Endothelial cell of umbilical vein (primary cell): Measurements from ENCODE around the gene PGA5. TPM values are rescaled to one million over a fixed set of nuclear protein-coding genes. Genes with fewer than 3 reads are reported as not detected.
"Not testable (repeated sequence)": the region's sequence is repeated elsewhere in the genome, so short reads cannot be mapped to it uniquely, and the experiment has no call there.

Experiments used
- BruUV-seq: library from RNA; stranded (reverse); fragments of 400-500 nt; replicated peaks from 2 replicates; lab custom pipeline; 2021; lab: Mats Ljungman, UMichigan
- CTCF ChIA-PET: fragments of 300-600, 350-600 bp; sonication (Branson Sonifier 250); formaldehyde crosslinking; loops from one replicate; lab custom pipeline; 2021; ENCODE audit warnings: antibody characterized with exemption, inconsistent platforms; lab: Charles Lee
- POLR2A ChIA-PET: fragments of 300-600, 350-600 bp; sonication (Branson Sonifier 250); formaldehyde crosslinking; loops from one replicate; lab custom pipeline; 2021; ENCODE audit warnings: antibody characterized with exemption, inconsistent platforms; lab: Charles Lee
- DNase-seq: peaks from one replicate; pipeline ENCODE4 v3.0.0-alpha.2; 2011; ENCODE audit warnings: low read depth, low spot score
- FAIRE-seq: peaks from 2 replicates; lab custom pipeline; 2011; peaks lifted over from hg19 to GRCh38; lab: Jason Lieb, UNC
- H2AFZ ChIP-seq: 2 replicates; pipeline ENCODE4 v1.6.0; 2012; ENCODE audit warnings: low read depth, low read length, control low read depth, inconsistent platforms
- H3K27ac ChIP-seq: 2 replicates; pipeline ENCODE4 v1.5.1; 2011; ENCODE audit warnings: low read depth, mild to moderate bottlenecking, control low read depth, low read length, moderate library complexity; ENCODE audit not compliant: insufficient read depth
- H3K27me3 ChIP-seq, 2 experiments: 2 replicates each; pipeline versions ENCODE4 v1.6.0 to v1.6.1; 2011; ENCODE audit warnings: low read length in 2 of 2, mixed read lengths in 1 of 2; ENCODE audit not compliant: control insufficient read depth in 2 of 2, insufficient read depth in 2 of 2
- H3K36me3 ChIP-seq, 2 experiments: 2 replicates in 1 of 2; 3 replicates in 1 of 2; pipeline ENCODE4 v1.5.1; 2011; ENCODE audit warnings: low read length in 2 of 2, mild to moderate bottlenecking in 1 of 2, moderate library complexity in 1 of 2; ENCODE audit not compliant: control insufficient read depth in 2 of 2, insufficient read depth in 2 of 2; ENCODE audit errors: extremely low read depth in 1 of 2
- H3K4me1 ChIP-seq: 3 replicates; pipeline ENCODE4 v1.5.1; 2011; ENCODE audit warnings: mild to moderate bottlenecking, low read length; ENCODE audit not compliant: control insufficient read depth, insufficient read depth; ENCODE audit errors: extremely low read depth
- H3K4me2 ChIP-seq: 2 replicates; pipeline ENCODE4 v1.6.1; 2011; ENCODE audit warnings: low read length, control low read depth, mixed read lengths; ENCODE audit not compliant: insufficient read depth
- H3K4me3 ChIP-seq, 3 experiments: fragments of 200-600 bp in 1 of 3; sonication (generic), shearing (Covaris generic) in 1 of 3; replicated peaks in 1 of 3; 2 replicates each; pipeline ENCODE4 v1.5.1; 2011 to 2016; ENCODE audit warnings: control low read depth in 3 of 3, low read length in 3 of 3, mild to moderate bottlenecking in 2 of 3, inconsistent platforms in 1 of 3, low read depth in 1 of 3, moderate library complexity in 1 of 3; ENCODE audit not compliant: insufficient read depth in 1 of 3
- H3K79me2 ChIP-seq: 2 replicates; pipeline ENCODE4 v1.6.0; 2012; ENCODE audit warnings: low read length, inconsistent platforms; ENCODE audit not compliant: control insufficient read depth, insufficient read depth
- H3K9ac ChIP-seq: replicated peaks from 2 replicates; pipeline ENCODE3; 2011; ENCODE audit warnings: low read length, control low read depth; ENCODE audit not compliant: insufficient read depth; ENCODE audit errors: extremely low read depth
- H3K9me1 ChIP-seq: replicated peaks from 3 replicates; pipeline ENCODE4 v1.6.0; 2011; ENCODE audit warnings: mild to moderate bottlenecking, low read length; ENCODE audit not compliant: control insufficient read depth, insufficient read depth; ENCODE audit errors: extremely low read depth
- H3K9me3 ChIP-seq: replicated peaks from 2 replicates; pipeline ENCODE4 v1.5.1; 2012; ENCODE audit warnings: low read length, inconsistent platforms; ENCODE audit not compliant: control insufficient read depth, insufficient read depth
- H4K20me1 ChIP-seq: replicated peaks from 2 replicates; pipeline ENCODE3; 2011; ENCODE audit warnings: mild to moderate bottlenecking, low read length; ENCODE audit not compliant: control insufficient read depth, insufficient read depth; ENCODE audit errors: extremely low read depth
- dilution Hi-C: fragments of 300-500 bp; cut with MboI; formaldehyde crosslinking; loops from one replicate; pipeline ENCODE4 v1.15.0; 2019; ENCODE audit warnings: low sequenced_read_pairs; ENCODE audit not compliant: extremely low pct_ligation_motif_present
- intact Hi-C: fragments of 100-400 bp; cut with micrococcal nuclease; formaldehyde crosslinking; loops from one replicate; pipeline ENCODE4 v1.10.0; 2022
- polyA plus RNA-seq, 4 experiments: library from polyadenylated mRNA; depleted of rRNA in 3 of 4; stranded (reverse) in 3 of 4; unstranded in 1 of 4; fragments of >200 nt; gene quantifications; 2 replicates each; pipeline versions ENCODE4 v1.2.1 to v1.2.3, GENCODE V29; 2011 to 2012; ENCODE audit warnings: missing spikeins in 1 of 4
- total RNA-seq: library from RNA; stranded (reverse); gene quantifications from 2 replicates; pipeline ENCODE4 v1.2.3, GENCODE V29; 2021

PGA5 gene
- total and polyA plus RNA-seq, 2 donors (not counting 3 experiments of a cell fraction or from before 2014, with no cell fraction given), result not detected

DNA sequence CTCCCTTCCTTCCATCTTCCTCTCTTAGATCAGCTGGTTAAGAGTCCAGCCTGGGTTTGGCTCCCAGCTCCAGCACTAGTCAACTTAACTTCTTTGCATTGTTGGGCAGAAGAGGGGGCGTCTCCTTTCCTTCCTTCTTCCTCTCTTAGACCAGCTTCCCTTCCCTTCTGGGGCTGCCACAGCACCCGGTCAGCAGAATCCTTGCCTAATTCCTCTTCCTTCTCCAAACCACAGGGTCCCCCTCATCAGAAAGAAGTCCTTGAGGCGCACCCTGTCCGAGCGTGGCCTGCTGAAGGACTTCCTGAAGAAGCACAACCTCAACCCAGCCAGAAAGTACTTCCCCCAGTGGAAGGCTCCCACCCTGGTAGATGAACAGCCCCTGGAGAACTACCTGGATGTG, 37.1 kb upstream of the PGA5 start:
- H3K4me2 ChIP-seq, H3K4me1 ChIP-seq, H3K27ac ChIP-seq, H3K9ac ChIP-seq, FAIRE-seq, intact Hi-C loops, H3K9me3 ChIP-seq, H3K4me3 ChIP-seq, POLR2A ChIA-PET, H3K27me3 ChIP-seq, H3K36me3 ChIP-seq, DNase-seq, BruUV-seq, H3K79me2 ChIP-seq, dilution Hi-C loops, H4K20me1 ChIP-seq, CTCF ChIA-PET, H2AFZ ChIP-seq, H3K9me1 ChIP-seq: not testable (repeated sequence)

DNA sequence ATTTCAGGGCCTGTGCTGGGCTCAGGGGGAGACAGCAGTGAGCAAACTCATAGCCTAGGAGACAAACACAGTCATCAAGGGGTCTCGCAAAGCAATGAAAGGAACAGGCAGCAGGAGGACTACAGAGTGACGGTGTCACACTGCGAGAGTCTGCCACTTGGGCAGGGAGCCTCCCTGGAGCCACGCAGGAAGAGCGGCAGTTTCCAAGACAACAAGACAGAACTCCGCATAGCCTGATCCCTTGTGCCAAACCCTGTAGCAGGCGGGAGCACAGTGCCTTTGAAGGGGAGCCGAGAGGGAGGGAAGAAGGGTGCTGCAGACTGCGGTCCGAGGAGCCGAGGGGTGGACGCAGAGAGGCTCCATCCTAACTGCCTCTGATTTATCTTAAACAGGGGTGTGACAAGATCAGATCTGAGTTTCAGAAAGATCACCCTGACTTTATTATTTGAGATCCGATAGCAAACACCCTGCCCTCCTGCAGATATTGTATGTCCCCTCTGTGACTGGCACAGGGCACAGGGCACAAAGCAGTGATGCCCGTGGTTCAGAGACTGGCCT, 36.4 kb upstream of the PGA5 start:
- POLR2A ChIA-PET, H3K27ac ChIP-seq, H3K4me1 ChIP-seq, H3K9me3 ChIP-seq, H4K20me1 ChIP-seq, H3K36me3 ChIP-seq, FAIRE-seq, H3K4me2 ChIP-seq, CTCF ChIA-PET, H3K27me3 ChIP-seq, H3K79me2 ChIP-seq, H3K9me1 ChIP-seq, H2AFZ ChIP-seq, BruUV-seq, H3K9ac ChIP-seq, DNase-seq, dilution Hi-C loops, intact Hi-C loops, H3K4me3 ChIP-seq: not testable (repeated sequence)

DNA sequence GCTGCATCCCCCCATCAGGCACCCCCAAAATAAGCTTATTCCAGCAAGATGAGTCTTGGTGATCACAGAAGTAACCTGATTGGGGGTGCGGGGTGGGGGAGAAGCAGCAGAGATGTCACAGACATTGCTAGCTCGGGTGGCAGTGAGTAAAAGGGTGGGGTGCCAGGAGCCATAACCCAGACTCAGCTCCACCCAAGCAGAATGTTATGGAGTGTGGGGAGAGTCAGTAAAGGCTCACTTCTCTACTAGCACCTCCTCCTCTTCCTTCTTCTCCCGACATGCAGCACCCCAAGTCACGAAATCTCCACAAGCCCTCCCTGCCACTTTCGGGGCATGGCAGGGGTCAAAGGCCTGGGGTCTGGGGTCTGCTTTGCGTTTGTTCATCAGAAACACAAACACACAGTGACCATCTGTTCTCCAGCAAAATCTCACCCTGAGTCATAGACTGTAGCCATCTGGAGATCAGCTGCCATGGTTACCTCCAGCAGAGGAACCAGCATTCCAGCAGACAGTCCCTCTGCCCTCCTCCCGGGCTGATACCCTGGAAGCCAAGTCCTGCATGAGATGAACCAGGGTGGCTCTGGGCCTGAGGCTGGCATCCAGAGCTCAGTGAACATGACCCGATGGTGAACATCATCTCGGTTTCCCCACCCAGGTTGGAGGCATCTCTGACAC, 33.2 kb upstream of the PGA5 start:
- H3K9me3 ChIP-seq, FAIRE-seq, H3K79me2 ChIP-seq, H3K9ac ChIP-seq, H4K20me1 ChIP-seq, H3K36me3 ChIP-seq, intact Hi-C loops, H3K4me3 ChIP-seq, dilution Hi-C loops, DNase-seq, H3K27ac ChIP-seq, POLR2A ChIA-PET, H3K4me1 ChIP-seq, H3K27me3 ChIP-seq, H2AFZ ChIP-seq, CTCF ChIA-PET, BruUV-seq, H3K9me1 ChIP-seq, H3K4me2 ChIP-seq: not testable (repeated sequence)

DNA sequence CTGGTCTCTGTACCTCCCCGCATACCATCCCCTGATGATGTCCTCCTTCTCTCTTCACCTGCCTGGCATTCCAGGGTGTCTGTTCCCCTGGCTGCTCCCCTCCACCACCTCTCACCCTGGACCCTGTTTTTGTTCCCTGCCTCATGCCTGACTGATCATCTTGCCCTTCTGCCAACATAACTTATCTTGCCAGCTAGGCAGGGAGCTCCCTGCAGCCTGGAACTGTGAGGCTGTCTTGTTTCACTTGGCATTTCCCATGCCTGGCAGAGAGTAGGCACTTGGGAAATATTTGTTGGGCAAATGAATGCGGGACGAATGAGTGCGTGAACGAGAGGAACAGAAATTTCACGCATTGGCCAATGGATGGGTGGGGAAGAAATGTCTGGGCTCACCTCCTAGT, 30.3 kb upstream of the PGA5 start:
- dilution Hi-C loops, H3K27me3 ChIP-seq, intact Hi-C loops, H2AFZ ChIP-seq, H3K36me3 ChIP-seq, CTCF ChIA-PET, H4K20me1 ChIP-seq, H3K27ac ChIP-seq, H3K4me3 ChIP-seq, H3K9me1 ChIP-seq, FAIRE-seq, H3K79me2 ChIP-seq, H3K4me1 ChIP-seq, H3K9me3 ChIP-seq, H3K9ac ChIP-seq, POLR2A ChIA-PET, BruUV-seq, H3K4me2 ChIP-seq, DNase-seq: not testable (repeated sequence)
